Effector memory CD4-positive, alpha-beta T cell (primary cell): ENCODE data around the gene SULT4A1.
"Not testable (repeated sequence)": the region's sequence is repeated elsewhere in the genome, so short reads cannot be mapped to it uniquely, and the experiment has no call there.

Experiments used
- DNase-seq, 3 donors: peaks; one replicate each; pipeline ENCODE4 v3.0.0-alpha.2; 2020
- H3K27ac ChIP-seq: 2 replicates; pipeline ENCODE4 v1.7.0; 2013; ENCODE audit warnings: mild to moderate bottlenecking, low read length, moderate library complexity; ENCODE audit not compliant: insufficient read depth, poor library complexity, severe bottlenecking
- H3K27me3 ChIP-seq: replicated peaks from 2 replicates; pipeline ENCODE4 v1.7.0; 2013; ENCODE audit warnings: mild to moderate bottlenecking, low read length; ENCODE audit not compliant: insufficient read depth, control insufficient read depth, poor library complexity, severe bottlenecking
- H3K36me3 ChIP-seq: 2 replicates; pipeline ENCODE4 v1.7.0; 2013; ENCODE audit warnings: mild to moderate bottlenecking, low read length, moderate library complexity; ENCODE audit not compliant: control insufficient read depth, insufficient read depth
- H3K4me1 ChIP-seq: 2 replicates; pipeline ENCODE4 v1.7.0; 2013; ENCODE audit warnings: low read length, mild to moderate bottlenecking; ENCODE audit not compliant: control insufficient read depth, insufficient read depth, poor library complexity, severe bottlenecking
- H3K4me3 ChIP-seq: 2 replicates; pipeline ENCODE4 v1.7.0; 2013; ENCODE audit warnings: low read length, low read depth, mild to moderate bottlenecking; ENCODE audit not compliant: insufficient read depth, poor library complexity, severe bottlenecking
- H3K9me3 ChIP-seq: 2 replicates; pipeline ENCODE4 v1.7.0; 2013; ENCODE audit warnings: mild to moderate bottlenecking, low read length, moderate library complexity; ENCODE audit not compliant: control insufficient read depth

The SULT4A1 gene

DNA sequence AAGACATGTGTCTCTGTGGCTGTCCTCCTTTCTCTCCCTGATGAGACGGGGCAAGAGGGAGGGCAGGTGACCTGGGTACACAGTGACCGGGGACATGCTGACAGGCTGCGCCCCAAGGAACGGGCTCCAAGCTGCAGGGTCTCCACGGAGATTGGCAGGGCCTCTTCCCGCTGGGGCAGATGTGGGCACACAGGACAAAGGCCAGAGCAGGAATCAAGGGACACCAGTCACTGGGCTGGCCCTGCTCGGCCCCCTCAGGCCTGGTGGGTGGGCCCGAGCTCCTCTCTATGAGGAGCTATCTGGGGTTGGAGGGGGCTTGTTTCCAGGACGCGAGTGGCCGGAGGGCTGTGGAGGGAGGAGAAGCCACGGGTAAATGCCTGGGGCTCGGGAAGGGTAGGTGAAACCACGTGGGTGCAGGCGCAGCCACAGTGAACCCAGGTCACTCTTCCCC, 18.3 kb upstream of the SULT4A1 start:
- Histone ChIP-seq H3K27me3 (no peaks in the 10 kb centered on the region), H3K36me3 (no peaks in the 10 kb centered on the region), H3K9me3 (no peaks in the 10 kb centered on the region), H3K4me1 (no peaks in the 10 kb centered on the region), H3K27ac (no peak overlapping the region), H3K4me3 (no peak overlapping the region)
- no peak for DNase-seq

DNA sequence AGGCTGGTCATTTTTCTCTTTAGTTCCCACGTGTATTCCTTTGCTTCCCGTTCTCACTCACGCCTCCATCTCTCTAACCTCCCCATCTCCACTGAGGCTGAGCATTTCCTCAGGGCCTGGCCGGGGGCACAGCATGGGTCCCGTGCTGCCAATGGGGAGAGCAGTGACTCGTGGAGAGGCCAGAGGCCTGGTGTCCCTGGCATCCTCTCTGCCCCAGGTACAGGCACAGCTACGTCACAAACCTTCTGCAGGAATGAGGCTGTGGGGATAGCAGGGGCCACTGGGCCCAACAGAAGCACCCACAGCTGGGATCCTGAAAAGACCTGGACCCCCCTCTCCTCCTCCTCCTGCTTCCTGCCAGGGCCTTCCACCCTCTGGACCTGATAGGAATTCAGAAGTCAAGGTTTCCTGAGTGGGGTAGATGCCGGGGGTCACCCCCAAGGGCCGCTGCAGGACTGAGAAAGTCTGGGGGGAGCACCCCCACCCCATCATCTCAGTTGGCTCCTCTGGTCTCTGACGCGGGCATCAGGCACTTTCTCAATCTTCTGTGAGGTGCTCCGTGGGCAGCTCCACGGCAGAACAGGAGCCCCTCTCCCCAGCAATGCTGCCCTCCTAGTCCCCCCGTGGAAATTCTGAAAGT, 17.7 kb upstream of the SULT4A1 start:
- H3K36me3 ChIP-seq, result no peaks in the 10 kb centered on the region
- H3K27ac ChIP-seq, result no peak overlapping the region
- DNase-seq, result no peak
- no peaks in the 10 kb centered on the region for H3K4me1 ChIP-seq
- no peak overlapping the region for H3K4me3 ChIP-seq
- no peaks in the 10 kb centered on the region for H3K9me3 ChIP-seq
- H3K27me3 ChIP-seq, result no peaks in the 10 kb centered on the region

DNA sequence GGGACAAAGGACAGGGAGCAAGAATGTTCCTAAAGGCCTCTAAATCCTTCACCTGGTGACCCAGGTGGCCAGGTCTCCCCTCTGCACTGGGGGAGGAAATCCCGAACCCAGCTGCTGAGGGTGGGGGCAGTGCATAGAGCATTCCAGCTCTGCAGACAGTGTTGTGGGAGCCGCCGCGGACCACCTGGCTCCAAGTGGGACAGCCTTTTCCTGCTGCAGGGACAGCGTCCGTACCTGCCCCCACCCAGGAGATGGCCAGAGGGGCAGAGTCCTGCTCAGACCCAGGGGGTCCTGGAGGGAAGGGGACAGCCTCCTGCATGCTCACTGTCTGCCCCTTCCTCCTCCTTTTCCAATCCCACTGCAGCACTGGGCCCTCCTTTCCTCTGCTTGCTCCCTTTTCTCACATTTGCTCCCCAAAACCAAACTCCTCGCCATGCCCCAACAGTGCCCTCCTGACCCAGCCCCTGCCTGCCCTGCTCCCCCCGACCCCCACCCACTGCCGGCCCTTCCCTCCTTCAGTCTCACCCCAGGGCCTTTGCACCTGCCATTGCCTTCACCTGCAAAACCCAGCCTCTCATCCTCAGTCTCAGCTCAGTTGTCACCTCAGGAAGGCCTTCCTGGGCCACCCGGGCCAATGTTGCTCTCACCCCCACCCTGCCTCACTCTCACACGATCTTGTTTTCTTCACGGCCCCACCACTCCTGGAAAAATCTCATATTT, 16.7 kb upstream of the SULT4A1 start:
- Histone ChIP-seq H3K27me3 (no peaks in the 10 kb centered on the region), H3K4me3 (no peak overlapping the region), H3K27ac (no peak overlapping the region), H3K9me3 (no peaks in the 10 kb centered on the region), H3K36me3 (no peaks in the 10 kb centered on the region), H3K4me1 (no peaks in the 10 kb centered on the region)
- DNase-seq, result no peak

DNA sequence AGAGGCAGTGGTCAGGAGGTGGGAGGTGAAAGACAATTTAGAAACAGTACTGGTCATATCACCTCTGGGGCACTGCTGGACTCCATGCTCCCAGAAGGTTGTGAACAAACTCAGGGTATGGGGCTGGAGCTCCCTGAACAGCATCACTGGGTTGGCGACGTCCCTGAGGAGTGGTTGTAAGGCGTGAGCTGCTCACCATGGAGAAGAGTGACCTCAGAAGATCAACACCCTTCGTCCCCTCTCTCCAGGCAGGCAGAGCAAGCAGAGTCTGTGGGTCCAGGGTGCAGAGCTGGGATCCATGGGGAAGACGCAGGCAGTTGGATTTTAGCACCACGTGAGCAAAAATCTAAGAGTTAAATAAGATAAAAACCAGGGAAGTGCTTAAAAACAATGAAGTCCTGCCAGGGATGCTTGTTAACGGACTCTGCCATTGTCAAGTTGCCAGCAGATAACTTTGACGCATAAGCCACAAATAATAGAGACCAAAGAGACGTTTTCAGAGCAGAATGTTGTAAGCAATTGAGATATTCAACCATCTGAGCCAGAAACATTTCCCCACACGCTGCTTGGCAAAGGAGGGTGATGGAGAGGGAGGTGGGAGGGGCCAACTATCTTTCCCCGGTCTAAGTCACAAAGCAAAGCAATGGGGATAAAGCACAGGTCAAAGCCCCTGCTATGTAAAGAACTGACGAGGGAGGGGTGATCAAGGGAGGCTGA, 15.9 kb upstream of the SULT4A1 start:
- no peaks in the 10 kb centered on the region for H3K4me1 ChIP-seq

DNA sequence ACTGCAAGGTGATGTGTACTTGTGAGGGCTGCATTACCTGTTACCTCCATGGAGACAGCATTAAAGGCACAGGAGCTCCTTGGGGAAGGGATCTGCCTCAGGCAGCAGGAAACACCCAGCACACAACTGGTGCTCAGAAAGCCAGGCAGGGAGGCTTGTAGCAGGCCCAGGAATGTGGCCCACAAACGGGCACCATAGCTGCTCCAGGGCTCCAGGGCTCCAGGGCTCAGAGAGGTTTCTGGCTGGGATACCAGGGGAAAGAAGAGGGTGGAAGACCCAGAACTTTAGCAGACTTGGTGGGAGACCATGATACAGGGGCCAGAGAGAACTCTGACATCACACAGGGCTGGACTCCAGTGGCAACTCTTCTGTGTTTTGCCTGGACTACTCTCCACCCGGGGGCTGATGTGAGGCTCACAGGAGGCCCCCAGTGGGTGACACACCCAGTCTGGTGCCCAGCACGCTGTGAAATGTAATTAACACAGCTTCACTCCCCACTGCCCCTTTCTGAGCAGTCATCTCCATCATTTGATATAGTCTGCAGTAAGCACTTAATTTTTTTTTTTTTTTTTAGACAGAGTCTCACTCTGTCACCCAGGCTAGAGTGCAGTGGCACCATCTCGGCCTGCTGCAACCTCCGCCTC, 14.7 kb upstream of the SULT4A1 start:
- Histone ChIP-seq H3K9me3 (no peaks in the 10 kb centered on the region), H3K36me3 (no peaks in the 10 kb centered on the region), H3K27ac (no peak overlapping the region), H3K4me1 (no peaks in the 10 kb centered on the region), H3K4me3 (no peak overlapping the region), H3K27me3 (no peaks in the 10 kb centered on the region)
- no peak for DNase-seq

More for the DNA sequence above, 15.9 kb upstream of the SULT4A1 start:
- no peaks in the 10 kb centered on the region for H3K27me3 ChIP-seq
- H3K9me3 ChIP-seq, result no peaks in the 10 kb centered on the region
- H3K27ac ChIP-seq, result no peak overlapping the region
- no peak for DNase-seq
- no peaks in the 10 kb centered on the region for H3K36me3 ChIP-seq
- no peak overlapping the region for H3K4me3 ChIP-seq

DNA sequence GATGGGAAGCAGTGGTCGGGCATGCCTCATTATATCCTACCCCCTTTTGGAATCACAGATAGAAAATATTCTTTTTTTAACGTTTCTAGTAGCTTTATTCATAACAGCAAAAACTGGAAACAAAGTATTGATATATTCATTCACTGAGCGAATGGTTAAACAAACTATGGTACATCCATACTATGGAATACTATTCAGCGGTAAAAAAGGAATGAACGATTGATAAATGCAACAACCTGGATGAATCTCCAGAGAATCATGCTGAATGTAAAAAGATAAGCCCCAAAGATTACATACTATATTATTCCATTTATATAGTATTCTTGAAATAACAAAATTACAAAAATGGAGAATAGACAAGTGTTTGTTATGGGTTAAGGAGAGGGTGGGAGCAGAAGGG, 7.5 kb upstream of the SULT4A1 start:
- H3K27me3 ChIP-seq, result no peaks in the 10 kb centered on the region
- no peak for DNase-seq
- H3K9me3 ChIP-seq, result no peaks in the 10 kb centered on the region
- no peaks in the 10 kb centered on the region for H3K4me1 ChIP-seq
- no peak overlapping the region for H3K27ac ChIP-seq
- H3K4me3 ChIP-seq, result no peak overlapping the region
- H3K36me3 ChIP-seq, result no peaks in the 10 kb centered on the region

DNA sequence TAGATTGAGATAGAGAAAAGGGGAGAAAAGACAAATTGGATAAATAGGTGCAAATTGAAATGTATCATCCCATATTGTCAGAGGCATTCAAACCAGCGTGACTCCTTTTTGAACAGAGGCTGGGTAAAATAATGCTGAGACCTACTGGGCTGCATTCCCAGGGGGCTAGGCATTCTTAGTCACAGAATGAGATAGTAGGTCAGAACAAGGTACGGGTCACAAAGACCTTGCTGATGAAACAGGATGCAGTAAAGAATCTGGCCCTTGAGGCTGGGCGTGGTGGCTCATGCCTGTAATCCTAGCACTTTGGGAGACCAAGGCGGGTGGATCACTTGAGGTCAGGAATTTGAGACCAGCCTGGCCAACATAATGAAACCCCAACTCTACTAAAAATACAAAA, 6.7 kb upstream of the SULT4A1 start:
- not testable (repeated sequence) for H3K27ac ChIP-seq, DNase-seq, H3K4me1 ChIP-seq, H3K27me3 ChIP-seq, H3K4me3 ChIP-seq, H3K36me3 ChIP-seq, H3K9me3 ChIP-seq

DNA sequence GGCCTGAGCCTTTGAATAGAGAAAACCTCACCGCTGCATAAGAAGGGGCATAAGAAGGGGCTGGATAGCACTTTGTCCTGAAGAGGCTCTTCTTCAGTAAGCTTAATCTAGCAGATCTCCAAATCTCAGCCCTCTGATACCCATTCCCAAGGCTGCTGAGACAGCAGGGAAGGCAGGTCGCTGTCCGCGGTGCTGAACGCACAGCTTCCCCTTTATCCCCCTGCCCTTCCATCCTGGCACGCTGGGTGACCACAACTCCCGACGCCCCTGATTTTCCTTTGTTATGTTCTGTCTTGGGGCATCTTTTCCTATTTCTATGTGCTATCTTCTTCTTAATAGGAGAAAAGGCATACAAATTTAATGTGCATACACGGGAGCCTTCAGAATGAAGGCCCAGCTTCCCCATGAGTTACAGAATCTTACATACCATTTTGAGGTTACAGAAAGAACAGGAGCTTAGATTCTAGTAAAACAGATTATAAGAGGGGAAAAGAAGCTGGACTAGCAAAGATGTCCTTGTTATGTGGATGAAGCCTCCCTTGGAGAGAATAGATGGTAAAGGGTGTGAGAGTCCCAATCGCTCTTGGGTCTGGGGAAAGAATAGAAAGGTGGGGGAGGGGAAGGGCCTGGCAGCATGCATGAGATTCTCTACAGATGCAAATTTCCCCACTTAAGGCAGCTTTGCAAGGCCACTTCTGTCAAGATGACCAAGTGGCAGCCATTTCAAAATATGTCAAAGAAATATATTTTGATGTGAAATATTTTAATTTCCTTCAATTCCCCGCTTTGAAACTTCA, 5.7 kb upstream of the SULT4A1 start:
- H3K9me3 ChIP-seq, result no peaks in the 10 kb centered on the region
- H3K4me3 ChIP-seq, result no peak overlapping the region
- DNase-seq, result no peak
- no peaks in the 10 kb centered on the region for H3K4me1 ChIP-seq
- no peak overlapping the region for H3K27ac ChIP-seq
- no peaks in the 10 kb centered on the region for H3K36me3 ChIP-seq
- H3K27me3 ChIP-seq, result no peaks in the 10 kb centered on the region

DNA sequence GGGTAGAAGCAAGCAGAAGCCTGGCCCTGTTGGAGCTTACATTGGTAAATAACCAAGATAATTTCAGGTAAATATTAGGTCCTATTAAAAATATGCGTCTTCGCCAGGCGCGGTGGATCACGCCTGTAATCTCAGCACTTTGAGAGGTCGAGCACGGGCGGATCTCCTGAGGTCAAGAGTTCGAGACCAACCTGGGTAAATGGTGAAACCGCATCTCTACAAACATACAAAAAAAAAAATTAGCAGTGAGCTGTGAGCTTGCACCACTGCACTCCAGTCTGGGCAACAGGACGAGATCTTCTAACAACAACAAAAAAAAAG, 529 bp upstream of the SULT4A1 start:
- H3K27ac ChIP-seq, result no peak overlapping the region
- no peak for DNase-seq
- H3K36me3 ChIP-seq, result no peaks in the 10 kb centered on the region
- H3K9me3 ChIP-seq, result no peaks in the 10 kb centered on the region
- peaks cover 16% of the 10 kb centered on the region for H3K27me3 ChIP-seq
- no peak overlapping the region for H3K4me3 ChIP-seq
- no peaks in the 10 kb centered on the region for H3K4me1 ChIP-seq
